HepG2 (cell line): ENCODE measurements around the gene DNAJC21. TPM values are rescaled to one million over a fixed set of nuclear protein-coding genes. Genes with fewer than 3 reads are reported as not detected.

Source experiments
- ATAC-seq: fragments of 200-7000 bp; cut with Tn5 transposase; 3 replicates; pipeline ENCODE4 v1.9.1; 2020; ENCODE audit warnings: mild to moderate bottlenecking, moderate library complexity
- BruUV-seq: library from RNA; stranded (reverse); fragments of 400-500 nt; replicated peaks from 2 replicates; lab custom pipeline; 2021; lab: Mats Ljungman, UMichigan
- CTCF ChIA-PET: fragments of 300-600 bp; formaldehyde crosslinking; extraction: SDS; loops from one replicate; lab custom pipeline; 2021; ENCODE audit warnings: low total read pairs, inconsistent platforms, low intra/inter-chr PET ratio; lab: Yijun Ruan, JAX
- POLR2A ChIA-PET: fragments of 350-600 bp; sonication (Branson Sonifier 250); formaldehyde crosslinking; loops from one replicate; lab custom pipeline; 2020; ENCODE audit warnings: antibody characterized with exemption, inconsistent platforms; lab: Yijun Ruan, JAX
- DNase-seq: peaks from one replicate; pipeline ENCODE4 v3.0.0-alpha.2; 2015; ENCODE audit warnings: low spot score
- FAIRE-seq: peaks from 3 replicates; lab custom pipeline; 2011; peaks lifted over from hg19 to GRCh38; lab: Jason Lieb, UNC
- H2AFZ ChIP-seq: one replicate; pipeline ENCODE4 v1.6.1; 2011; ENCODE audit warnings: low read length, inconsistent platforms
- H3K27ac ChIP-seq: fragments of 300-600 bp; 3 replicates; pipeline ENCODE4 v1.8.0; 2011; ENCODE audit warnings: mixed run types, mild to moderate bottlenecking, mixed read lengths, low read length, inconsistent platforms; ENCODE audit not compliant: insufficient read depth; ENCODE audit errors: extremely low read length
- H3K27me3 ChIP-seq, 2 experiments: fragments of 200-600 bp in 1 of 2; 2 replicates in 1 of 2; 3 replicates in 1 of 2; pipeline versions ENCODE4 v1.6.0 to v1.8.0; 2011; ENCODE audit warnings: low read length in 2 of 2, mild to moderate bottlenecking in 2 of 2, moderate library complexity in 2 of 2, inconsistent platforms in 1 of 2; ENCODE audit not compliant: insufficient read depth in 2 of 2, control insufficient read depth in 1 of 2
- H3K36me3 ChIP-seq, 2 experiments: fragments of 200-600 bp in 1 of 2; replicated peaks in 1 of 2; 2 replicates in 1 of 2; 3 replicates in 1 of 2; pipeline versions ENCODE4 v1.5.1 to v1.8.0; 2011; ENCODE audit warnings: low read length in 2 of 2, inconsistent platforms in 1 of 2; ENCODE audit not compliant: insufficient read depth in 2 of 2, control insufficient read depth in 1 of 2
- H3K4me1 ChIP-seq: 2 replicates; pipeline ENCODE4 v1.5.1; 2012; ENCODE audit warnings: low read length, inconsistent platforms; ENCODE audit not compliant: insufficient read depth
- H3K4me2 ChIP-seq: 2 replicates; pipeline ENCODE4 v1.6.0; 2011; ENCODE audit warnings: low read depth, low read length, inconsistent platforms
- H3K4me3 ChIP-seq, 3 experiments: fragments of 200-600 bp in 1 of 3; sonication (generic), shearing (Covaris generic) in 1 of 3; replicated peaks in 1 of 3; 2 replicates each; pipeline ENCODE4 v1.5.1; 2011 to 2016; ENCODE audit warnings: low read length in 3 of 3, inconsistent platforms in 2 of 3, low read depth in 2 of 3, mild to moderate bottlenecking in 2 of 3, control low read depth in 1 of 3, mixed read lengths in 1 of 3; ENCODE audit not compliant: insufficient read depth in 1 of 3
- H3K79me2 ChIP-seq: one replicate; pipeline ENCODE4 v1.6.1; 2011; ENCODE audit warnings: low read length, inconsistent platforms; ENCODE audit not compliant: insufficient read depth
- H3K9ac ChIP-seq: 2 replicates; pipeline ENCODE4 v1.6.0; 2011; ENCODE audit warnings: mild to moderate bottlenecking, low read depth, low read length, inconsistent platforms; ENCODE audit not compliant: insufficient read depth
- H3K9me3 ChIP-seq: 2 replicates; pipeline ENCODE4 v1.5.1; 2012; ENCODE audit warnings: mild to moderate bottlenecking, low read length
- H4K20me1 ChIP-seq: 2 replicates; pipeline ENCODE4 v1.6.0; 2011; ENCODE audit warnings: inconsistent platforms, mild to moderate bottlenecking, low read length, moderate library complexity; ENCODE audit not compliant: insufficient read depth
- CBX1 ChIP-seq: IDR thresholded peaks from one replicate; pipeline ENCODE4 v1.6.1; 2016; ENCODE audit warnings: antibody characterized with exemption, low read depth
- CENPBD1 ChIP-seq: sonication (generic); formaldehyde crosslinking; IDR thresholded peaks from 2 replicates; pipeline ENCODE4 v1.8.0; 2022; ENCODE audit warnings: missing genetic modification reagents, low read depth, mild to moderate bottlenecking, borderline replicate concordance
- ELK4 ChIP-seq: sonication (generic); formaldehyde crosslinking; IDR thresholded peaks from 2 replicates; pipeline ENCODE4 v1.9.0; 2021; ENCODE audit warnings: missing genetic modification reagents, borderline replicate concordance
- HMGXB4 ChIP-seq, 2 experiments: sonication (generic) in 1 of 2; formaldehyde crosslinking in 1 of 2; IDR thresholded peaks; 2 replicates each; pipeline versions ENCODE4 v1.4.0 to v1.6.1; 2018 to 2020; ENCODE audit warnings: missing genetic modification reagents in 2 of 2, borderline replicate concordance in 1 of 2, low read depth in 1 of 2, mild to moderate bottlenecking in 1 of 2, missing biosample characterization in 1 of 2
- IKZF4 ChIP-seq: sonication (generic); formaldehyde crosslinking; IDR thresholded peaks from 2 replicates; pipeline ENCODE4 v1.5.1; 2020; ENCODE audit warnings: borderline replicate concordance, mild to moderate bottlenecking, low read depth, missing genetic modification reagents; ENCODE audit errors: not compliant biosample characterization
- IRX3 ChIP-seq: sonication (generic); formaldehyde crosslinking; IDR thresholded peaks from 2 replicates; pipeline ENCODE4 v1.8.1; 2023; ENCODE audit warnings: mild to moderate bottlenecking, low read depth, missing genetic modification reagents, borderline replicate concordance
- KDM3A ChIP-seq: IDR thresholded peaks from 2 replicates; pipeline ENCODE4 v1.6.1; 2018; ENCODE audit warnings: low read depth, missing compliant biosample characterization
- LBX2 ChIP-seq: sonication (generic); formaldehyde crosslinking; IDR thresholded peaks from 2 replicates; pipeline ENCODE4 v1.5.0; 2020; ENCODE audit warnings: missing genetic modification reagents, mild to moderate bottlenecking, borderline replicate concordance
- MBD4 ChIP-seq: IDR thresholded peaks from 2 replicates; pipeline ENCODE4 v1.6.1; 2012; ENCODE audit warnings: low read length, inconsistent platforms, borderline replicate concordance
- MXD4 ChIP-seq: IDR thresholded peaks from 2 replicates; pipeline ENCODE4 v1.6.1; 2016; ENCODE audit warnings: mild to moderate bottlenecking, missing biosample characterization, missing genetic modification reagents
- NR1H2 ChIP-seq: sonication (generic); formaldehyde crosslinking; IDR thresholded peaks from 2 replicates; pipeline ENCODE4 v1.8.1; 2022; ENCODE audit warnings: low read depth, missing genetic modification reagents, borderline replicate concordance
- ONECUT2 ChIP-seq: sonication (generic); formaldehyde crosslinking; IDR thresholded peaks from 2 replicates; pipeline ENCODE4 v1.4.0; 2020; ENCODE audit warnings: missing genetic modification reagents
- ZNF124 ChIP-seq: sonication (generic); formaldehyde crosslinking; IDR thresholded peaks from 2 replicates; pipeline ENCODE4 v1.4.0; 2020; ENCODE audit warnings: missing genetic modification reagents
- ZNF160 ChIP-seq: sonication (generic); formaldehyde crosslinking; IDR thresholded peaks from 2 replicates; pipeline ENCODE4 v1.8.0; 2022; ENCODE audit warnings: mild to moderate bottlenecking, inconsistent platforms, missing genetic modification reagents
- ZNF362 ChIP-seq: sonication (generic); formaldehyde crosslinking; IDR thresholded peaks from 2 replicates; pipeline ENCODE4 v1.4.0; 2020; ENCODE audit warnings: missing genetic modification reagents, mild to moderate bottlenecking, borderline replicate concordance
- ZNF576 ChIP-seq: sonication (generic); formaldehyde crosslinking; IDR thresholded peaks from 2 replicates; pipeline ENCODE4 v1.4.0; 2020; ENCODE audit warnings: mild to moderate bottlenecking, missing genetic modification reagents
- WGBS: methylation state at CpG from one replicate; pipeline ENCODE4 v1.1.6; 2017; ENCODE audit warnings: low lambda C conversion rate; 5-methylcytosine and 5-hydroxymethylcytosine counted together
- in situ Hi-C: cut with HindIII; loops from 2 replicates; pipeline ENCODE4 v1.10.0; 2017; ENCODE audit warnings: low pct_unique_long_range_greater_than_20kb; ENCODE audit not compliant: extremely low pct_ligation_motif_present
- intact Hi-C: fragments of 100-400 bp; cut with micrococcal nuclease; formaldehyde crosslinking; loops from one replicate; pipeline ENCODE4 v1.10.0; 2022; ENCODE audit not compliant: unreplicated experiment
- polyA plus RNA-seq, 8 experiments: library from polyadenylated mRNA; depleted of rRNA in 3 of 8; stranded (reverse) in 7 of 8; unstranded in 1 of 8; fragments of >200 nt; fragmentation: Illumina TruSeq in 4 of 8; extraction: Trizol in 4 of 8; gene quantifications; 2 replicates each; pipeline versions ENCODE4 v1.2.1 to v1.2.3, GENCODE V29; 2011 to 2016; ENCODE audit warnings: low read depth in 4 of 8, missing spikeins in 1 of 8, mixed read lengths in 1 of 8; ENCODE audit not compliant: insufficient read depth in 1 of 8
- total RNA-seq, 5 experiments: library from RNA; depleted of rRNA; stranded (reverse); fragments of >200 nt; fragmentation: Illumina TruSeq; extraction: Trizol; gene quantifications; 2 replicates each; pipeline ENCODE4 v1.2.3, GENCODE V29; 2016; ENCODE audit warnings: low read depth in 1 of 5
- TF ChIP-seq, protein P1 (sequence below): sonication (generic); formaldehyde crosslinking; IDR thresholded peaks from 2 replicates; pipeline ENCODE4 v1.8.0; 2022; ENCODE audit warnings: mild to moderate bottlenecking, missing genetic modification reagents; ENCODE audit not compliant: insufficient replicate concordance

DNAJC21 gene
- total and polyA plus RNA-seq, 2 of the 13 experiments (the other 11 are each of a cell fraction or from before 2014, with no cell fraction given), result 10.9 to 41.6 TPM

DNA sequence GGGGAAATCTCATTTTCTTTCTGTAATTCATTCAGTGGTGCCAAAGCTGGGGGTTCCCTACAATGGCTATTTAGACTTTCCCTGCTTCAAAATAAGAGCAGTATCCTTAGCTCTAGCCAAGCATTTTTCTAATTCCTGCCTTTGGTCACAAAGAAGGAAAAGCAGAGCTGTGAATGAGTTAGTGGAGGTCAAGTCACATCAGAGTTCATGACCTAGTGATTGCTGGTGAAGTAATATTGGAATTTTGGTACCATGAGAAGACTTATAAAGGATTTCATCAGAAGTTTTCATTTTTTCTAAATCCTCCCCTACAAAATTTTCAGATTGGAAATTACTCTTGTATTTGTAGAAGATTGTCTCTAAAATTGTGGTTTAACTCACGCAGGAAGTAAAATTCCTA, 28.0 kb downstream of the DNAJC21 start:
- no TSS peak for BruUV-seq
- H3K27ac ChIP-seq, result no peak overlapping the region
- FAIRE-seq (no peak), DNase-seq (no peak), ATAC-seq (no peak)
- H3K9ac ChIP-seq, result no peak overlapping the region
- no peak overlapping the region for H3K4me3 ChIP-seq
- H3K36me3 ChIP-seq, result peaks cover 0 to 2% of the 10 kb centered on the region in 2 experiments; a peak in 1 of 5 replicates
- WGBS, result 97% methylated on average over 1 of the region's 1 CpG
- no peak overlapping the region for H2AFZ ChIP-seq
- intact Hi-C loops, result no loop called here
- POLR2A ChIA-PET, result interaction anchor here (1.3 kb wide), 1 partner anchor 27 kb away, joined by 3 read pairs; no protein-coding TSS in a partner anchor
- H3K4me1 ChIP-seq, result no peaks in the 10 kb centered on the region
- in situ Hi-C loops, result no loop called here
- CTCF ChIA-PET, result interaction anchor here (1.5 to 3.0 kb wide), 2 partner anchors 46 to 245 kb away, joined by 3 to 24 read pairs; no protein-coding TSS in a partner anchor
- H3K4me2 ChIP-seq, result no peak overlapping the region
- no peaks in the 10 kb centered on the region for H3K79me2 ChIP-seq
- no peaks in the 10 kb centered on the region for H3K9me3 ChIP-seq
- no peaks in the 10 kb centered on the region for H4K20me1 ChIP-seq
- H3K27me3 ChIP-seq, result no peaks in the 10 kb centered on the region
- TF ChIP-seq ZNF160 (CRISPR knock-in tag) (no peak), KDM3A (CRISPR knock-in tag) (no peak), ZNF362 (CRISPR knock-in tag) (no peak), LBX2 (CRISPR knock-in tag) (no peak), ZNF124 (CRISPR knock-in tag) (no peak), ELK4 (CRISPR knock-in tag) (no peak), HMGXB4 (CRISPR knock-in tag; IDR thresholded peaks at IDR 0.05; ENCODE audit: borderline replicate concordance in 1 of 2, low read depth in 1 of 2) (no peak), ONECUT2 (no peak), IKZF4 (CRISPR knock-in tag) (no peak), MBD4 (no peak), CBX1 (no peak), IRX3 (no peak), ZNF576 (CRISPR knock-in tag) (no peak), NR1H2 (no peak), CENPBD1 (CRISPR knock-in tag) (no peak), MXD4 (CRISPR knock-in tag) (no peak)
- TF ChIP-seq, protein P1, sequence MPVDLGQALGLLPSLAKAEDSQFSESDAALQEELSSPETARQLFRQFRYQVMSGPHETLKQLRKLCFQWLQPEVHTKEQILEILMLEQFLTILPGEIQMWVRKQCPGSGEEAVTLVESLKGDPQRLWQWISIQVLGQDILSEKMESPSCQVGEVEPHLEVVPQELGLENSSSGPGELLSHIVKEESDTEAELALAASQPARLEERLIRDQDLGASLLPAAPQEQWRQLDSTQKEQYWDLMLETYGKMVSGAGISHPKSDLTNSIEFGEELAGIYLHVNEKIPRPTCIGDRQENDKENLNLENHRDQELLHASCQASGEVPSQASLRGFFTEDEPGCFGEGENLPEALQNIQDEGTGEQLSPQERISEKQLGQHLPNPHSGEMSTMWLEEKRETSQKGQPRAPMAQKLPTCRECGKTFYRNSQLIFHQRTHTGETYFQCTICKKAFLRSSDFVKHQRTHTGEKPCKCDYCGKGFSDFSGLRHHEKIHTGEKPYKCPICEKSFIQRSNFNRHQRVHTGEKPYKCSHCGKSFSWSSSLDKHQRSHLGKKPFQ (CRISPR knock-in tag), result no peak
